Trophoblast cell (in vitro differentiated cells and primary cell): ENCODE measurements around the gene METTL17.
"Not testable (repeated sequence)": the region's sequence is repeated elsewhere in the genome, so short reads cannot be mapped to it uniquely, and the experiment has no call there.

Experiments used
- DNase-seq, 2 donors: peaks; one replicate each; pipeline ENCODE4 v3.0.0-alpha.2; 2016
- H2AFZ ChIP-seq: 2 replicates; pipeline ENCODE4 v1.6.1; 2013; ENCODE audit warnings: low read length, moderate library complexity, mild to moderate bottlenecking; ENCODE audit not compliant: insufficient read depth, poor library complexity
- H2AK5ac ChIP-seq: 2 replicates; pipeline ENCODE4 v1.6.1; 2013; ENCODE audit warnings: mild to moderate bottlenecking, low read length
- H2BK120ac ChIP-seq: 2 replicates; pipeline ENCODE4 v1.6.1; 2013; ENCODE audit warnings: low read length, mild to moderate bottlenecking, moderate library complexity; ENCODE audit not compliant: insufficient read depth, poor library complexity
- H2BK12ac ChIP-seq: 2 replicates; pipeline ENCODE4 v1.6.1; 2013; ENCODE audit warnings: mild to moderate bottlenecking, low read length, moderate library complexity
- H2BK5ac ChIP-seq: 2 replicates; pipeline ENCODE4 v1.6.1; 2013; ENCODE audit warnings: low read length, low read depth, moderate library complexity, mild to moderate bottlenecking; ENCODE audit not compliant: poor library complexity
- H3K14ac ChIP-seq: 2 replicates; pipeline ENCODE4 v1.6.1; 2013; ENCODE audit warnings: mild to moderate bottlenecking, low read length
- H3K18ac ChIP-seq: 2 replicates; pipeline ENCODE4 v1.6.1; 2013; ENCODE audit warnings: mild to moderate bottlenecking, low read length
- H3K23ac ChIP-seq: 2 replicates; pipeline ENCODE4 v1.6.1; 2013; ENCODE audit warnings: low read length
- H3K27ac ChIP-seq: 2 replicates; pipeline ENCODE4 v1.5.1; 2013; ENCODE audit warnings: low read depth, mild to moderate bottlenecking, inconsistent platforms, low read length, moderate library complexity
- H3K27me3 ChIP-seq: 2 replicates; pipeline ENCODE4 v1.6.1; 2013; ENCODE audit warnings: inconsistent platforms, mild to moderate bottlenecking, low read length, moderate library complexity; ENCODE audit not compliant: insufficient read depth
- H3K36me3 ChIP-seq, 2 experiments: 1 replicate in 1 of 2; 2 replicates in 1 of 2; pipeline ENCODE4 v1.6.1; 2013; ENCODE audit warnings: low read length in 2 of 2, mild to moderate bottlenecking in 2 of 2, moderate library complexity in 1 of 2; ENCODE audit not compliant: insufficient read depth in 2 of 2, control insufficient read depth in 1 of 2
- H3K4ac ChIP-seq: 2 replicates; pipeline ENCODE4 v1.6.1; 2013; ENCODE audit warnings: low read depth, mild to moderate bottlenecking, low read length, moderate library complexity
- H3K4me1 ChIP-seq, 2 experiments: 1 replicate in 1 of 2; 2 replicates in 1 of 2; pipeline ENCODE4 v1.6.1; 2013; ENCODE audit warnings: low read length in 2 of 2, mild to moderate bottlenecking in 2 of 2, moderate library complexity in 1 of 2; ENCODE audit not compliant: insufficient read depth in 2 of 2, control insufficient read depth in 1 of 2
- H3K4me2 ChIP-seq: 2 replicates; pipeline ENCODE4 v1.6.1; 2013; ENCODE audit warnings: inconsistent platforms, mild to moderate bottlenecking, low read length, moderate library complexity
- H3K4me3 ChIP-seq: 2 replicates; pipeline ENCODE4 v1.5.1; 2013; ENCODE audit warnings: mild to moderate bottlenecking, low read depth, low read length, inconsistent platforms
- H3K79me1 ChIP-seq: one replicate; pipeline ENCODE4 v1.6.1; 2013; ENCODE audit warnings: low read length
- H3K79me2 ChIP-seq: 2 replicates; pipeline ENCODE4 v1.6.1; 2013; ENCODE audit warnings: low read length, mild to moderate bottlenecking; ENCODE audit not compliant: control insufficient read depth, insufficient read depth, poor library complexity
- H3K9ac ChIP-seq: 2 replicates; pipeline ENCODE4 v1.6.1; 2013; ENCODE audit warnings: mild to moderate bottlenecking, low read length
- H3K9me3 ChIP-seq: 2 replicates; pipeline ENCODE4 v1.6.1; 2013; ENCODE audit warnings: low read depth, mild to moderate bottlenecking, control low read depth, inconsistent platforms, low read length; ENCODE audit not compliant: insufficient read depth
- H4K12ac ChIP-seq: 2 replicates; pipeline ENCODE4 v1.6.1; 2013; ENCODE audit warnings: low read depth, mild to moderate bottlenecking, low read length, moderate library complexity
- H4K8ac ChIP-seq: 2 replicates; pipeline ENCODE4 v1.6.1; 2013; ENCODE audit warnings: low read depth, mild to moderate bottlenecking, low read length, moderate library complexity
- H4K91ac ChIP-seq: one replicate; pipeline ENCODE4 v1.6.1; 2013; ENCODE audit warnings: low read depth, mild to moderate bottlenecking, low read length, moderate library complexity
- WGBS: extraction: QIAGEN DNeasy Blood & Tissue Kit; methylation state at CpG from one replicate; pipeline ENCODE4 v1.1.7; 2013; ENCODE audit warnings: missing lambda C conversion rate; ENCODE audit not compliant: insufficient read length, insufficient coverage; ENCODE audit errors: extremely low coverage; 5-methylcytosine and 5-hydroxymethylcytosine counted together

Gene METTL17

DNA sequence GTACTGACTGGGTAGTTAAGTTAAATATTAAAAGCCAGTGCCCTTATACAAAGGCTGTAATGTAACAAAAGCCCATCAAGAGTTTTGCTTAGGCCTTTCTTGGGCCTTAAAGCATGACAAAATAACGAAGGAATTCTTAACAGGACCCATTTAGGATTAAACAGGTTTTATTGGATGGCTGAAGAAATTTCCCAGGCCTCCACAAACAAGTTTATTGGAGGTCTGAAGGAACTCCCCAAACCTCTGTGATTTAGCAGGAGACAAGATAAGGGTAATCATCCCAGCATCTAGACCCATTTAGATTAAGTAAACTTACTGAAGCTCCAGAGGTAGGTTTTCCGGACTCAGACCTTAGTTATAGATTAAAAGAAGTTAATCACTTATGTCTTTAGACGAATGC, 19.9 kb downstream of the METTL17 start:
- H4K91ac ChIP-seq, H3K4me3 ChIP-seq, H2AK5ac ChIP-seq, H3K9ac ChIP-seq, H3K36me3 ChIP-seq, H3K4me1 ChIP-seq, H3K18ac ChIP-seq, H2BK5ac ChIP-seq, H3K27me3 ChIP-seq, H3K4me2 ChIP-seq, H2BK120ac ChIP-seq, H3K79me1 ChIP-seq, H2BK12ac ChIP-seq, H3K4ac ChIP-seq, DNase-seq, H4K12ac ChIP-seq, H4K8ac ChIP-seq, H3K14ac ChIP-seq, H3K9me3 ChIP-seq, H3K23ac ChIP-seq, H3K79me2 ChIP-seq, H3K27ac ChIP-seq, H2AFZ ChIP-seq: not testable (repeated sequence)
- WGBS = no CpG with 5 or more reads among the region's 3 CpGs

DNA sequence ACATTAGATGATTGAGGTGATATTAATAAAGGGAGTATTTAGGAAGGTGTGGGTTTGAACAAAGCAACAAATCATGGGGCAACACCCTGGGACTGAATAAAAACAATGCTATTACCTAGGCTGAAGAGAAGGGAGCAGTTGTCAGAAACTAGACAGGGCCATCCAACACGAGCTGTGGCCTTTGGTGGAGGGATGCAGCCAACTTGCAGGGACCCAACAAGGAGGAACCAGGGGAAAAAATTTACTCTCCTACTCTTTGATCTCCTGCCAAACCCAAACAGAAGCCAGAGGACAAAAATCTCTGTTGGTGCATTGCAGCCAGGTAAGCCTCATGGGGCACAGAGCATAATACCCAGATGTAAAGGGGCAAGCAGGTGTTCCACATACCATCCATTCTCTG, 21.4 kb downstream of the METTL17 start:
- Histone ChIP-seq H3K79me1 (no peaks in the 10 kb centered on the region), H4K8ac (no peak overlapping the region), H4K12ac (no peak overlapping the region), H3K14ac (no peak overlapping the region), H2BK12ac (no peak overlapping the region), H3K36me3 (no peaks in the 10 kb centered on the region), H3K27me3 (no peaks in the 10 kb centered on the region), H4K91ac (no peak overlapping the region), H3K4me1 (no peaks in the 10 kb centered on the region), H3K18ac (no peak overlapping the region), H3K79me2 (no peaks in the 10 kb centered on the region), H2AK5ac (no peak overlapping the region), H3K27ac (no peak overlapping the region), H2BK120ac (no peak overlapping the region), H3K9me3 (no peaks in the 10 kb centered on the region), H3K4me3 (no peak overlapping the region), H2BK5ac (no peak overlapping the region), H3K4ac (no peak overlapping the region), H3K4me2 (no peak overlapping the region), H2AFZ (no peak overlapping the region), H3K23ac (no peak overlapping the region), H3K9ac (no peak overlapping the region)
- no peak for DNase-seq
- WGBS = no CpG with 5 or more reads among the region's 1 CpG

DNA sequence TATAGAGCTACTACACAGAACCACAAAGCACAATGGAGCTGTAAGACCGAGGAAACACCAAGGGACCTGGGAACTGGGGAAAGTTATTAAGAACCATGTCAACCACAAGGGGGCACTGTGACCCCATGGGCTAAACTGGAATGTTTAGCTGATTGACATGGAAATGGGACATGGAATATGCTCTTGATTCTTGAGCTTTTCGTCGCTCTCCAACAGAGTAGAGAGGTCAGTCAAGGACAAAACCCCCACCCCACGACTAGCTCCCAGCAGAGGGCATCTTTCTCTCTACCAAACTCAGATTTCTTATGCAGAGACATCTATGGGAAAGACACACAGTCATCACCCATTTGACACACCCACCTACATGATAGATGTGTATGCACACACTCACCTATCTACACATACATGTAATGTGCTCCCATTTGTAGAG, 25.0 kb downstream of the METTL17 start:
- H2AK5ac ChIP-seq = no peak overlapping the region
- no peak overlapping the region for H3K18ac ChIP-seq
- peaks cover 0 to 10% of the 10 kb centered on the region in 2 experiments for H3K36me3 ChIP-seq
- no peak overlapping the region for H3K4me2 ChIP-seq
- no peak overlapping the region for H2AFZ ChIP-seq
- H4K91ac ChIP-seq = no peak overlapping the region
- WGBS = no CpG with 5 or more reads among the region's 4 CpGs
- H3K79me1 ChIP-seq = no peaks in the 10 kb centered on the region
- H3K27ac ChIP-seq = no peak overlapping the region
- no peaks in the 10 kb centered on the region for H3K27me3 ChIP-seq
- no peak overlapping the region for H2BK5ac ChIP-seq
- no peak overlapping the region for H4K12ac ChIP-seq
- H3K79me2 ChIP-seq = no peaks in the 10 kb centered on the region
- H3K23ac ChIP-seq = no peak overlapping the region
- H3K9me3 ChIP-seq = no peaks in the 10 kb centered on the region
- no peak overlapping the region for H3K9ac ChIP-seq
- no peak overlapping the region for H2BK12ac ChIP-seq
- H3K14ac ChIP-seq = no peak overlapping the region
- H3K4me3 ChIP-seq = no peak overlapping the region
- DNase-seq = peak; percentile 84 to 98
- no peak overlapping the region for H4K8ac ChIP-seq
- no peak overlapping the region for H2BK120ac ChIP-seq
- no peak overlapping the region for H3K4ac ChIP-seq
- H3K4me1 ChIP-seq = peaks cover 0 to 4% of the 10 kb centered on the region in 2 experiments

DNA sequence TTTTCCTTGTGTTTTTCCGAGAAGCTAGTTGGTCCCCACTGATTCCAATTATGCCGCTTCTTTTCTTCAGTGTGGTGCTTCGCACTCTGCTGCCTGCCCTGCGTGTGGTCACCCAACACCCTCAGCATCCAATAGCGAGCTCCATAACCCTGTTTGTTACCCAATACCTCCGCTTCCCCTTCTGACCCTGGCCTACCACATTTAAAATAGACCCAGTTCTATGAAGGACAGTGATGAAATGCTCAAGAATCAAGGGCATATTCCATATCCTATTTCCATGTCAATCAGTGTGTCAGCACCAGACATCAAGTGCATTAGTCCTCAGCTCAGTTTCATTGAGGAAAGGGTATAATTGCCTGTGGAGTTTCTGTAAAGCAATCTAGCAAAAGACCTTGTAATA, 25.5 kb downstream of the METTL17 start:
- H3K27me3 ChIP-seq = no peaks in the 10 kb centered on the region
- H2BK12ac ChIP-seq = no peak overlapping the region
- no peak overlapping the region for H2BK5ac ChIP-seq
- peaks cover 0 to 10% of the 10 kb centered on the region in 2 experiments for H3K36me3 ChIP-seq
- H3K79me2 ChIP-seq = no peaks in the 10 kb centered on the region
- H3K4me3 ChIP-seq = no peak overlapping the region
- H4K12ac ChIP-seq = no peak overlapping the region
- DNase-seq = no peak
- no peak overlapping the region for H3K18ac ChIP-seq
- no peak overlapping the region for H3K23ac ChIP-seq
- no peak overlapping the region for H3K4ac ChIP-seq
- no peak overlapping the region for H3K9ac ChIP-seq
- no peak overlapping the region for H3K4me2 ChIP-seq
- no peak overlapping the region for H3K27ac ChIP-seq
- WGBS = no CpG with 5 or more reads among the region's 6 CpGs
- H3K79me1 ChIP-seq = no peaks in the 10 kb centered on the region
- no peak overlapping the region for H3K14ac ChIP-seq
- no peak overlapping the region for H2AK5ac ChIP-seq
- no peak overlapping the region for H2AFZ ChIP-seq
- no peak overlapping the region for H4K8ac ChIP-seq
- no peak overlapping the region for H4K91ac ChIP-seq
- H2BK120ac ChIP-seq = no peak overlapping the region
- H3K4me1 ChIP-seq = peaks cover 0 to 4% of the 10 kb centered on the region in 2 experiments
- H3K9me3 ChIP-seq = no peaks in the 10 kb centered on the region
